KG1 (cell line): ENCODE data around the gene ITPKA.

Experiments used
- DNase-seq: peaks from one replicate; lab custom pipeline; 2025; lab: John Stamatoyannopoulos, UW

Gene ITPKA

GRCh38 chr15:41490355-41490754 is 3.3 kb upstream of the ITPKA start:
- no peak for DNase-seq

GRCh38 chr15:41491889-41492288 is 1.8 kb upstream of the ITPKA start:
- no peak for DNase-seq

GRCh38 chr15:41492597-41493204 is 973 bp upstream of the ITPKA start:
- no peak for DNase-seq

- no peak for DNase-seq
Measured at GRCh38 chr15:41493902-41494189, 172 bp downstream of the ITPKA start.

GRCh38 chr15:41494190-41494921 is 682 bp downstream of the ITPKA start:
- DNase-seq, result no peak

- no peak for DNase-seq
Measured at GRCh38 chr15:41494922-41495735, 1.5 kb downstream of the ITPKA start.

GRCh38 chr15:41495736-41496599 is 2.3 kb downstream of the ITPKA start:
- no peak for DNase-seq

GRCh38 chr15:41498657-41499056 is 5.0 kb downstream of the ITPKA start:
- no peak for DNase-seq

- no peak for DNase-seq
Measured at GRCh38 chr15:41499109-41499851, 5.6 kb downstream of the ITPKA start.

GRCh38 chr15:41501191-41501917 is 7.7 kb downstream of the ITPKA start:
- no peak for DNase-seq

- no peak for DNase-seq
Measured at GRCh38 chr15:41501931-41502794, 8.5 kb downstream of the ITPKA start.

- peak; percentile 16 for DNase-seq
Measured at GRCh38 chr15:41502795-41503668, 9.4 kb downstream of the ITPKA start.

- DNase-seq, result no peak
Measured at GRCh38 chr15:41503669-41504010, 10.0 kb downstream of the ITPKA start.

- no peak for DNase-seq
Measured at GRCh38 chr15:41504751-41505492, 11.2 kb downstream of the ITPKA start.

- no peak for DNase-seq
Measured at GRCh38 chr15:41505776-41506175, 12.1 kb downstream of the ITPKA start.

GRCh38 chr15:41506796-41507341 is 13.2 kb downstream of the ITPKA start:
- DNase-seq, result no peak

- no peak for DNase-seq
Measured at GRCh38 chr15:41507820-41508290, 14.2 kb downstream of the ITPKA start.

- DNase-seq, result no peak
Measured at GRCh38 chr15:41510728-41511127, 17.1 kb downstream of the ITPKA start.
